Ovary (tissue), 9 donors: Measurements from ENCODE around the gene LRMDA. TPM values are rescaled to one million over a fixed set of nuclear protein-coding genes. Genes with fewer than 3 reads are reported as not detected.
"Not testable (repeated sequence)": the region's sequence is repeated elsewhere in the genome, so short reads cannot be mapped to it uniquely, and the experiment has no call there.

Source experiments
- DNase-seq, 5 donors: peaks; one replicate each; pipeline ENCODE4 v3.0.0-alpha.2; 2019 to 2020
- H3K27ac ChIP-seq, 2 donors: fragments of 200-600 bp; one replicate each; pipeline versions ENCODE4 v1.5.1 to v1.8.0; 2019 to 2022
- H3K27me3 ChIP-seq: fragments of 200-600 bp; one replicate; pipeline ENCODE4 v1.8.0; 2022
- H3K36me3 ChIP-seq: fragments of 200-600 bp; sonication (generic); one replicate; pipeline ENCODE4 v1.5.1; 2019
- H3K4me1 ChIP-seq: one replicate; pipeline ENCODE4 v1.8.1; 2013; ENCODE audit warnings: mild to moderate bottlenecking, moderate library complexity; ENCODE audit not compliant: insufficient read depth
- H3K4me3 ChIP-seq: fragments of 200-600 bp; sonication (generic); one replicate; pipeline ENCODE4 v1.5.1; 2017
- H3K9me3 ChIP-seq, 2 donors: fragments of 200-600 bp in 1 of 2; sonication (generic) in 1 of 2; one replicate each; pipeline versions ENCODE4 v1.5.1 to v1.8.1; 2013 to 2019; ENCODE audit warnings: mild to moderate bottlenecking in 1 of 2, moderate library complexity in 1 of 2
- EP300 ChIP-seq: sonication (generic); formaldehyde crosslinking; IDR thresholded peaks from one replicate; pipeline ENCODE4 v1.6.1; 2017; ENCODE audit warnings: antibody characterized with exemption
- POLR2A ChIP-seq: fragments of 450-650 bp; IDR thresholded peaks from one replicate; pipeline ENCODE4 v1.6.1; 2017; ENCODE audit warnings: antibody characterized with exemption, mild to moderate bottlenecking, moderate library complexity
- WGBS, 3 donors: extraction: QIAGEN DNeasy Blood & Tissue Kit in 1 of 3; methylation state at CpG; one replicate each; pipeline versions ENCODE4 v1.1.5 to v1.1.7; 2013 to 2017; 5-methylcytosine and 5-hydroxymethylcytosine counted together
- intact Hi-C, 4 donors: fragments of 100-400 bp; cut with DNase I; formaldehyde crosslinking; loops; one replicate each; pipeline versions ENCODE4 v1.11.0 to v1.15.1; 2022 to 2023
- polyA plus RNA-seq, 2 donors: library from polyadenylated mRNA; stranded (reverse); fragments of 200-250 nt in 1 of 2; fragments of 350-450 nt in 1 of 2; fragmentation: Illumina TruSeq in 1 of 2; extraction: RNeasy Lipid Tissue Mini Kit (QIAGEN cat#74804) in 1 of 2; gene quantifications; one replicate each; pipeline ENCODE4 v1.2.3, GENCODE V29; 2013 to 2014
- total RNA-seq, 7 donors: library from RNA; depleted of rRNA in 2 of 7; stranded (reverse); fragments of >200 nt in 2 of 7; fragmentation: NEBNext Ultra II Directional in 3 of 7; extraction: Animal tissue kit (Norgen Biotek cat#: 25700) in 3 of 7; gene quantifications; one replicate each; pipeline versions ENCODE4 v1.1.0 to v1.2.4, GENCODE V29; 2016 to 2023
- TF ChIP-seq, protein P1 (sequence below), 3 donors: fragments of 450-650 bp in 2 of 3; fragments of 200-600 bp in 1 of 3; IDR thresholded peaks; one replicate each; pipeline versions ENCODE4 v1.5.1 to v1.8.0; 2016 to 2022; ENCODE audit warnings: antibody characterized with exemption in 3 of 3, mild to moderate bottlenecking in 1 of 3
- donor health status: DM: no; HTN: no; CAD: no; lungs with moderate emphysema.
- donor health status: DM: no; HTN: no; CAD: no.
- donor health status: Bipolar disorder and iron deficiency.
- donor health status: DM: yes; HTN: yes; CAD: no.
- donor health status: DM: no; HTN: no; CAD: no.
- donor health status: DM: yes; HTN: yes; CAD: no.

LRMDA gene
- total and polyA plus RNA-seq, 9 donors: 14.8 to 30.7 (median 22.9) TPM

DNA sequence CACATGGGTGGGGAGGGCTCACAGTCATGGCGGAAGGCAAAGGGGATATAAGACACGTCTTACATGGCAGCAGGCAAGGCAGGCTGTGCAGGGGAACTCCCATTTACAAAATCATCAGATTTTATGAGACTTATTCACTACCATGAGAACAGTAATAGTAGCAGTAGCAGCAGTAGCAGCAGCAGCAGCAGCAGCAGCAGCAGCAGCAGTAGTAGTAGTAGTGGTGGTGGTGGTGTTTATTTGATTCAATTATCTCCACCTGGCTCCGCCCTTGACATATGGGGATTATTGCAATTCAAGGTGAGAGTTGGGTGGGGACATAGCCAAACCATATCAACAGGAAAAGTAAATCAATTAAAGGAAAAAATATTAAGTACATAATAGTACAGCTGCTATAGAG lies 184.7 kb downstream of the LRMDA start:
- no peak for TF ChIP-seq EP300
- Histone ChIP-seq H3K27ac (no peak overlapping the region), H3K9me3 (no peaks in the 10 kb centered on the region), H3K4me1 (peaks cover 10% of the 10 kb centered on the region), H3K36me3 (no peaks in the 10 kb centered on the region), H3K4me3 (no peak overlapping the region), H3K27me3 (no peaks in the 10 kb centered on the region)
- intact Hi-C loops: no loop called here
- 93 to 96% (median 95%) methylated on average over 3 of the region's 3 CpGs for WGBS, 3 donors
- DNase-seq: no peak

DNA sequence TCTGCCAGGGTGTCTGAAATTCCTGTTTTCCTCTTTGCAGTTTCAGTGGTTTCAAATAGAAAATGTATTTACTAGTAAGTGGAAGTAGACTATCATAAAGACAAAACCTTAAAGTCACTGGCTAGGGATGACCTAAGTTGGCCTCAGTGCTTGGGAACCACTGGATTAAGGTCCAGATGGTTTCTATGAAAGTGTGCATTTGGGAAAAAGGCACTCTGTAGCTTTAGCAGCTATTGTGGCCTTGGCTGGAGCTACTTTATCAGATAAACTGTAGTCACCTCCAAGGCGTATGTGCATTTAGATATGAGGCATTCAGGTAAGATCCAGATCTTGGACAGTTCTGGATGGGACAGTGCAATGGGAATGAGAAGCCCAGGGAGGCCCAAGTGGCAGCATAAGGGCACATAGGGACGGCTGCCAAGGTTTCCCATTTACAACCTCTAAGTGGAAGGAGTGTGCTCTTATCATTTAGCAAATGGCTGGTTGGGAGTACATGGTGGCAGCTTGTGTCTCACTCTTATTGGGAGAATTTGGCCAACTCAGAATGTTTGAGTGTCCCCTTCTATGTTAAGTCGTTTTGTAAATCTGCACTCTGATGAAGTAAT lies 185.6 kb downstream of the LRMDA start:
- Histone ChIP-seq H3K4me3 (no peak overlapping the region), H3K9me3 (no peaks in the 10 kb centered on the region), H3K4me1 (peaks cover 9% of the 10 kb centered on the region), H3K27ac (no peak overlapping the region), H3K36me3 (no peaks in the 10 kb centered on the region), H3K27me3 (no peaks in the 10 kb centered on the region)
- intact Hi-C loops: no loop called here
- DNase-seq: no peak
- WGBS, 3 donors: 88 to 97% (median 91%) methylated on average over 3 of the region's 3 CpGs
- no peak for TF ChIP-seq POLR2A
- TF ChIP-seq, protein P1, sequence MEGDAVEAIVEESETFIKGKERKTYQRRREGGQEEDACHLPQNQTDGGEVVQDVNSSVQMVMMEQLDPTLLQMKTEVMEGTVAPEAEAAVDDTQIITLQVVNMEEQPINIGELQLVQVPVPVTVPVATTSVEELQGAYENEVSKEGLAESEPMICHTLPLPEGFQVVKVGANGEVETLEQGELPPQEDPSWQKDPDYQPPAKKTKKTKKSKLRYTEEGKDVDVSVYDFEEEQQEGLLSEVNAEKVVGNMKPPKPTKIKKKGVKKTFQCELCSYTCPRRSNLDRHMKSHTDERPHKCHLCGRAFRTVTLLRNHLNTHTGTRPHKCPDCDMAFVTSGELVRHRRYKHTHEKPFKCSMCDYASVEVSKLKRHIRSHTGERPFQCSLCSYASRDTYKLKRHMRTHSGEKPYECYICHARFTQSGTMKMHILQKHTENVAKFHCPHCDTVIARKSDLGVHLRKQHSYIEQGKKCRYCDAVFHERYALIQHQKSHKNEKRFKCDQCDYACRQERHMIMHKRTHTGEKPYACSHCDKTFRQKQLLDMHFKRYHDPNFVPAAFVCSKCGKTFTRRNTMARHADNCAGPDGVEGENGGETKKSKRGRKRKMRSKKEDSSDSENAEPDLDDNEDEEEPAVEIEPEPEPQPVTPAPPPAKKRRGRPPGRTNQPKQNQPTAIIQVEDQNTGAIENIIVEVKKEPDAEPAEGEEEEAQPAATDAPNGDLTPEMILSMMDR (IDR thresholded peaks at IDR 0.05): no peak
- TF ChIP-seq EP300: no peak

DNA sequence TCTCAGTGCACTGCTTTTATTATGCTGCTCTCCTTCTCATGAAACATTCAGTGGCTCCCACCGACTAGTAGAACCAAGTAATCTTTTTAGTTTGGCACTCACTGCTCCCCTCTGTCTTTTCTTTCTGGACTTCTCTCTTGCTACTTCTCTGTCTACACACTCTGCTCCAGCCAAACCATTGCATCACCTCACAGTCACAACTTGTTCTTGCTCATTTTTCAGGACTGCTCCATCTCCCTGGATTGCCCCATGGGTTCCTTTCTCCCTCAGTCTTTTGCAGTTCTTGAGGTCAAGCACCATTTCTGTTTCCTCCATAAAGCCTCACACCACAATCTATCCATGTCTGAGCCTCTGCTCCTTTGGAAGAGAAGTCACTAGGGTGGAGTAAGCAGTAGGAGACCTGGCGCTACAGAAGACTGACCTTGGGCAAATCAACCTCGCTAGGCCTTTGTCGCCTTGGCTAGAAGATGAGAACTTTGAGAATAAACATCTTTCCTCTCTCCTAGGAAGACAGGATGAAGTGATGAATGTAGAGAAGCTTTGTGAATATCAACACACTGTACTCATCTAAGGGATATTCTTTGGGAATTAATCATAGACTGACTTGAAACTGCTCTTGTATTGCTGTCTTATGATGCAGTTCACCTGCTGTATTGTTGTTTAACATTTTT lies 186.2 kb downstream of the LRMDA start:
- WGBS, 3 donors: 73 to 86% (median 85%) methylated on average over 4 of the region's 4 CpGs
- Histone ChIP-seq H3K4me3 (no peak overlapping the region), H3K9me3 (no peaks in the 10 kb centered on the region), H3K4me1 (peaks cover 9% of the 10 kb centered on the region), H3K27ac (no peak overlapping the region), H3K36me3 (no peaks in the 10 kb centered on the region), H3K27me3 (no peaks in the 10 kb centered on the region)
- intact Hi-C loops: no loop called here
- peak in 1 of 5 donors; percentile 56 for DNase-seq
- no peak for TF ChIP-seq POLR2A
- no peak for TF ChIP-seq EP300
- TF ChIP-seq, protein P1 (IDR thresholded peaks at IDR 0.05): no peak

DNA sequence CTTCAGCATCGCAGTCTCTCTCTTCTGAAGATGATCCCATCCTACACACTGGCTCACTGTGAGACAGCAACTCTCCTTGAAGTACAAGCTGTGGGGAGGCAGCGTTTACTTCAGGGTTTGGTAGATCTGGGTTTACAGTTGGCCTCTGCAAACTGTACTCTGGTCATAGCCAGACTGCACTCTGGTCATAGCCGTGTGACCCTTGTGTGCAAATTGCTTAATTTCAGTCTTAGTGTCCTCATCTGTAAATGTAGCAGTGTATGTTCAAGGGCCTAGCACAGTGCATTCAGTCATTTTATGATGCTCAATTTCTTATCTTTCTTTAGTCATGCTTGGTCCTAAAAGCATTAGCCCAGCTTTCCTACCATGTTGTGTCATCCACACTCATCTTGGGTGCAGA lies 188.2 kb downstream of the LRMDA start:
- 89 to 95% (median 92%) methylated on average over 3 of the region's 3 CpGs for WGBS, 3 donors
- no peaks in the 10 kb centered on the region for H3K36me3 ChIP-seq
- no peak overlapping the region for H3K4me3 ChIP-seq
- H3K4me1 ChIP-seq: peaks cover 5% of the 10 kb centered on the region
- TF ChIP-seq, protein P1 (IDR thresholded peaks at IDR 0.05): no peak
- TF ChIP-seq EP300 (no peak), POLR2A (no peak)
- no peak overlapping the region for H3K27ac ChIP-seq
- no peaks in the 10 kb centered on the region for H3K27me3 ChIP-seq
- DNase-seq: no peak
- no peaks in the 10 kb centered on the region for H3K9me3 ChIP-seq
- intact Hi-C loops: no loop called here

DNA sequence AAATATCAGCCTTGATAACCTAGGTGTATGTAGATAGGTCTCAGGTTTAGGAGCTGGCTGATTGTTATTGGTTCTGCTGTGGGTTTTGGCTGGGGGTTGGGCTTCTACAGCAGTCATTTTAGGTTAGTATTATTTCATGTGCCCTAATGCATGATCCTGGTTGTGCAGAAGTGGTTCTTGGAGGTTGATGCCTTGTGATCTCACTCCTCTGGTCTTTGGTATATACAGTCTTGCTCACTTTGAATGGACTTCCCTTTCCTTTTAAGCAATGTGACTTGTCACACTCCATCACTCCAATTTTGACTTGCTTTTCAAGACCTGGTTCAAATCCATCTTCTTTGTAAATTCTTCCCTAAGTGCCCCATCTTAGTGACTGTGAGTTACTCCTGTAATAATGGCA lies 188.9 kb downstream of the LRMDA start:
- TF ChIP-seq EP300 (no peak), POLR2A (no peak)
- TF ChIP-seq, protein P1 (IDR thresholded peaks at IDR 0.05): no peak
- intact Hi-C loops: no loop called here
- no peak for DNase-seq

DNA sequence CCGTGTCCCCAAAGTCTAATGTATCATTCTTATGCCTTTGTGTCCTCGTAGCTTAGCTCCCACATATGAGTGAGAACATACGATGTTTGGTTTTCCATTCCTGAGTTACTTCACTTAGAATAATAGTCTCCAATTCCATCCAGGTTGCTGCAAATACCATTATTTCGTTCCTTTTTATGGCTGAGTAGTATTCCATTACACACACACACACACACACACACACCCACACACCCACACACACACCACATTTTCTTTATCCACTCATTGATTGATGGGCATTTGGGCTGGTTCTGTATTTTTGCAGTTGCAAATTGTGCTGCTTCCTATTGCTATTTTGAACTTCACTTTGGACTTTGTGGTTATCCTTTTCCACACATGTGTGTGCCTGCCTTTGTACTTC lies 189.6 kb downstream of the LRMDA start:
- H3K27ac ChIP-seq, DNase-seq, intact Hi-C loops, H3K36me3 ChIP-seq, H3K27me3 ChIP-seq, H3K9me3 ChIP-seq, H3K4me3 ChIP-seq: not testable (repeated sequence)
- H3K4me1 ChIP-seq: peaks cover 11% of the 10 kb centered on the region
- 90 to 96% (median 95%) methylated on average over 4 of the region's 4 CpGs for WGBS, 3 donors

More for the DNA sequence above, 188.9 kb downstream of the LRMDA start:
- Histone ChIP-seq H3K4me1 (peaks cover 11% of the 10 kb centered on the region), H3K27ac (no peak overlapping the region), H3K9me3 (no peaks in the 10 kb centered on the region), H3K27me3 (no peaks in the 10 kb centered on the region), H3K36me3 (no peaks in the 10 kb centered on the region), H3K4me3 (no peak overlapping the region)
